Urinary bladder (tissue), 4 donors: ENCODE data around the gene CELF2. TPM values are rescaled to one million over a fixed set of nuclear protein-coding genes. Genes with fewer than 3 reads are reported as not detected.

Experiments
- DNase-seq: peaks from one replicate; pipeline ENCODE4 v3.0.0-alpha.2; 2015; ENCODE audit errors: extremely low spot score
- H3K27ac ChIP-seq: one replicate; pipeline ENCODE4 v1.5.1; 2013; ENCODE audit warnings: low read depth, mild to moderate bottlenecking, moderate library complexity
- H3K36me3 ChIP-seq: one replicate; pipeline ENCODE4 v1.6.1; 2013; ENCODE audit warnings: mild to moderate bottlenecking, moderate library complexity; ENCODE audit not compliant: insufficient read depth
- H3K4me1 ChIP-seq: one replicate; pipeline ENCODE4 v1.6.1; 2013; ENCODE audit warnings: mild to moderate bottlenecking, moderate library complexity; ENCODE audit not compliant: insufficient read depth
- H3K4me3 ChIP-seq: one replicate; pipeline ENCODE4 v1.5.1; 2013; ENCODE audit warnings: low read depth, low read length
- WGBS: extraction: QIAGEN DNeasy Blood & Tissue Kit; methylation state at CpG from one replicate; pipeline ENCODE4 v1.1.7; 2013; 5-methylcytosine and 5-hydroxymethylcytosine counted together
- polyA plus RNA-seq: library from polyadenylated mRNA; stranded (reverse); fragments of 200-250 nt; gene quantifications from one replicate; pipeline ENCODE4 v1.2.3, GENCODE V29; 2013
- total RNA-seq: library from RNA; depleted of rRNA; stranded (reverse); fragments of >200 nt; gene quantifications from one replicate; pipeline ENCODE4 v1.2.3, GENCODE V29; 2014
- donor health status: healthy with polysubstance abuse.
- donor health status: healthy.

The CELF2 gene
- total and polyA plus RNA-seq, 2 donors, result 40.1 to 52.7 TPM

- 82% methylated on average over 12 of the region's 12 CpGs for WGBS
- no peak overlapping the region for H3K27ac ChIP-seq
- no peak overlapping the region for H3K4me3 ChIP-seq
- H3K36me3 ChIP-seq, result no peaks in the 10 kb centered on the region
- no peak for DNase-seq
- no peaks in the 10 kb centered on the region for H3K4me1 ChIP-seq
Measured at GRCh38 chr10:11224792-11225416, 207.2 kb downstream of the CELF2 start.

- 78% methylated on average over 5 of the region's 5 CpGs for WGBS
- no peaks in the 10 kb centered on the region for H3K4me1 ChIP-seq
Measured at GRCh38 chr10:11225935-11226334, 208.3 kb downstream of the CELF2 start.

GRCh38 chr10:11227103-11227502, 209.4 kb downstream of the CELF2 start:
- Histone ChIP-seq H3K4me3 (no peak overlapping the region), H3K4me1 (no peaks in the 10 kb centered on the region), H3K36me3 (no peaks in the 10 kb centered on the region), H3K27ac (no peak overlapping the region)
- WGBS, result 92% methylated on average over 7 of the region's 7 CpGs
- no peak for DNase-seq

More at GRCh38 chr10:11225935-11226334, 208.3 kb downstream of the CELF2 start:
- no peak overlapping the region for H3K4me3 ChIP-seq
- no peaks in the 10 kb centered on the region for H3K36me3 ChIP-seq
- no peak overlapping the region for H3K27ac ChIP-seq
- no peak for DNase-seq

- no peak for DNase-seq
- no peaks in the 10 kb centered on the region for H3K4me1 ChIP-seq
- H3K4me3 ChIP-seq, result no peak overlapping the region
- no peaks in the 10 kb centered on the region for H3K36me3 ChIP-seq
- WGBS, result 96% methylated on average over 5 of the region's 5 CpGs
- H3K27ac ChIP-seq, result no peak overlapping the region
Measured at GRCh38 chr10:11229893-11230292, 212.2 kb downstream of the CELF2 start.

- WGBS, result 74% methylated on average over 5 of the region's 5 CpGs
- DNase-seq, result no peak
- Histone ChIP-seq H3K27ac (no peak overlapping the region), H3K4me1 (no peaks in the 10 kb centered on the region), H3K36me3 (no peaks in the 10 kb centered on the region), H3K4me3 (no peak overlapping the region)
Measured at GRCh38 chr10:11230498-11231167, 213.0 kb downstream of the CELF2 start.

GRCh38 chr10:11231285-11231684, 213.6 kb downstream of the CELF2 start:
- Histone ChIP-seq H3K36me3 (no peaks in the 10 kb centered on the region), H3K4me1 (no peaks in the 10 kb centered on the region), H3K4me3 (no peak overlapping the region), H3K27ac (no peak overlapping the region)
- 84% methylated on average over 3 of the region's 3 CpGs for WGBS
- no peak for DNase-seq

- H3K4me1 ChIP-seq, result peaks cover 1% of the 10 kb centered on the region
- no peak overlapping the region for H3K4me3 ChIP-seq
- H3K36me3 ChIP-seq, result no peaks in the 10 kb centered on the region
- 88% methylated on average over 8 of the region's 8 CpGs for WGBS
- no peak overlapping the region for H3K27ac ChIP-seq
- no peak for DNase-seq
Measured at GRCh38 chr10:11232222-11232961, 214.7 kb downstream of the CELF2 start.

GRCh38 chr10:11234857-11235531, 217.3 kb downstream of the CELF2 start:
- WGBS, result 65% methylated on average over 6 of the region's 6 CpGs
- Histone ChIP-seq H3K4me1 (peaks cover 1% of the 10 kb centered on the region), H3K36me3 (no peaks in the 10 kb centered on the region), H3K27ac (no peak overlapping the region), H3K4me3 (no peak overlapping the region)
- no peak for DNase-seq

- WGBS, result 64% methylated on average over 4 of the region's 4 CpGs
- DNase-seq, result no peak
- no peaks in the 10 kb centered on the region for H3K36me3 ChIP-seq
- peaks cover 1% of the 10 kb centered on the region for H3K4me1 ChIP-seq
- no peak overlapping the region for H3K27ac ChIP-seq
- no peak overlapping the region for H3K4me3 ChIP-seq
Measured at GRCh38 chr10:11235771-11236170, 218.1 kb downstream of the CELF2 start.

GRCh38 chr10:11236234-11236633, 218.6 kb downstream of the CELF2 start:
- H3K27ac ChIP-seq, result no peak overlapping the region
- 43% methylated on average over 2 of the region's 2 CpGs for WGBS
- peaks cover 1% of the 10 kb centered on the region for H3K4me1 ChIP-seq
- no peaks in the 10 kb centered on the region for H3K36me3 ChIP-seq
- no peak overlapping the region for H3K4me3 ChIP-seq
- DNase-seq, result no peak

GRCh38 chr10:11237571-11237970, 219.9 kb downstream of the CELF2 start:
- H3K36me3 ChIP-seq, result no peaks in the 10 kb centered on the region
- DNase-seq, result no peak
- H3K27ac ChIP-seq, result no peak overlapping the region
- peaks cover 1% of the 10 kb centered on the region for H3K4me1 ChIP-seq
- WGBS, result 91% methylated on average over 7 of the region's 7 CpGs
- H3K4me3 ChIP-seq, result no peak overlapping the region

GRCh38 chr10:11238893-11239292, 221.2 kb downstream of the CELF2 start:
- H3K36me3 ChIP-seq, result no peaks in the 10 kb centered on the region
- peaks cover 1% of the 10 kb centered on the region for H3K4me1 ChIP-seq
- 46% methylated on average over 4 of the region's 4 CpGs for WGBS
- H3K4me3 ChIP-seq, result no peak overlapping the region
- DNase-seq, result no peak
- no peak overlapping the region for H3K27ac ChIP-seq

GRCh38 chr10:11240641-11241040, 223.0 kb downstream of the CELF2 start:
- WGBS, result 95% methylated on average over 7 of the region's 7 CpGs
- no peak for DNase-seq
- Histone ChIP-seq H3K27ac (no peak overlapping the region), H3K4me1 (peaks cover 1% of the 10 kb centered on the region), H3K4me3 (no peak overlapping the region), H3K36me3 (no peaks in the 10 kb centered on the region)
